Fibroblast of lung (primary cell): ENCODE results near the gene EDARADD.

Experiments
- EZH2 ChIP-seq: IDR thresholded peaks from 2 replicates; pipeline ENCODE4 v1.5.1; 2012; ENCODE audit warnings: low read length, control low read depth, mild to moderate bottlenecking; ENCODE audit errors: missing control alignments
- TF ChIP-seq, protein P1 (sequence below), 2 donors: IDR thresholded peaks in 1 of 2; conservative IDR thresholded peaks in 1 of 2; 1 replicate in 1 of 2; 2 replicates in 1 of 2; pipeline ENCODE4 v1.5.1; 2011 to 2012; ENCODE audit warnings: low read length in 2 of 2, control low read depth in 1 of 2, inconsistent platforms in 1 of 2, low read depth in 1 of 2, mild to moderate bottlenecking in 1 of 2

DNA sequence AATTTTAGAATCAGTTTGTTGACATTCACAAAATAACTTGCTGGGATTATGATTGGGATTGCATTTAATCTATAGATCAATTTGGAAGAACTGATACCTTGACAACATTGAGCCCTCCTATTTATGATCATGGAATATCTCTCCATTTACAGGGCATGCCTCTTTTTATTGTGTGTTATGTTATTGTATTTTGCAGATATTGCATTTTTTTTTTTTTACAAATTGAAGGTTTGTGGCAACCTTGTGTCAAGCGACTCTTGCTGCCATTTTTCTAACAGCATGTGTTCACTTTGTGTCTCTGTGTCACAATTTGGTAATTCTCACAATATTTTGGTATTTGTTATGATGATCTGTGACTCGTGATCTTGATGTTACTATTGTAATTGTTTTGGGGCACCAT, 46.3 kb downstream of the EDARADD start:
- TF ChIP-seq, protein P1, sequence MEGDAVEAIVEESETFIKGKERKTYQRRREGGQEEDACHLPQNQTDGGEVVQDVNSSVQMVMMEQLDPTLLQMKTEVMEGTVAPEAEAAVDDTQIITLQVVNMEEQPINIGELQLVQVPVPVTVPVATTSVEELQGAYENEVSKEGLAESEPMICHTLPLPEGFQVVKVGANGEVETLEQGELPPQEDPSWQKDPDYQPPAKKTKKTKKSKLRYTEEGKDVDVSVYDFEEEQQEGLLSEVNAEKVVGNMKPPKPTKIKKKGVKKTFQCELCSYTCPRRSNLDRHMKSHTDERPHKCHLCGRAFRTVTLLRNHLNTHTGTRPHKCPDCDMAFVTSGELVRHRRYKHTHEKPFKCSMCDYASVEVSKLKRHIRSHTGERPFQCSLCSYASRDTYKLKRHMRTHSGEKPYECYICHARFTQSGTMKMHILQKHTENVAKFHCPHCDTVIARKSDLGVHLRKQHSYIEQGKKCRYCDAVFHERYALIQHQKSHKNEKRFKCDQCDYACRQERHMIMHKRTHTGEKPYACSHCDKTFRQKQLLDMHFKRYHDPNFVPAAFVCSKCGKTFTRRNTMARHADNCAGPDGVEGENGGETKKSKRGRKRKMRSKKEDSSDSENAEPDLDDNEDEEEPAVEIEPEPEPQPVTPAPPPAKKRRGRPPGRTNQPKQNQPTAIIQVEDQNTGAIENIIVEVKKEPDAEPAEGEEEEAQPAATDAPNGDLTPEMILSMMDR (conservative IDR thresholded peaks at IDR 0.05 in 1 of 2, IDR thresholded peaks at IDR 0.05 in 1 of 2; ENCODE audit: low read depth in 1 of 2, low read length in 2 of 2): no peak
- TF ChIP-seq EZH2: no peak
